ENCODE results near the gene AGTRAP. TPM values are rescaled to one million over a fixed set of nuclear protein-coding genes. Genes with fewer than 3 reads are reported as not detected.

AGTRAP gene
- total RNA-seq, 1 donor from 2014 or later: 38.5 TPM

GRCh38 chr1:11706292-11706691 is 29.6 kb upstream of the AGTRAP start:
- no peak for DNase-seq (ENCODE audit: low read depth in 2 of 2)

GRCh38 chr1:11707621-11708276 is 28.2 kb upstream of the AGTRAP start:
- peak in 1 of 2 donors; percentile 30 for DNase-seq (ENCODE audit: low read depth in 2 of 2)

- no peak for DNase-seq (ENCODE audit: low read depth in 2 of 2)
Observed at GRCh38 chr1:11708554-11709350, 27.2 kb upstream of the AGTRAP start.

- DNase-seq (ENCODE audit: low read depth in 2 of 2): no peak
Observed at GRCh38 chr1:11711490-11711889, 24.4 kb upstream of the AGTRAP start.

GRCh38 chr1:11712285-11712684 is 23.7 kb upstream of the AGTRAP start:
- DNase-seq (ENCODE audit: low read depth in 2 of 2): no peak

GRCh38 chr1:11713095-11713494 is 22.8 kb upstream of the AGTRAP start:
- DNase-seq (ENCODE audit: low read depth in 2 of 2): no peak

- DNase-seq (ENCODE audit: low read depth in 2 of 2): no peak
Observed at GRCh38 chr1:11714831-11715575, 20.9 kb upstream of the AGTRAP start.

GRCh38 chr1:11719313-11720032 is 16.5 kb upstream of the AGTRAP start:
- DNase-seq (ENCODE audit: low read depth in 2 of 2): peak; percentile 70 to 83

- DNase-seq (ENCODE audit: low read depth in 2 of 2): no peak
Observed at GRCh38 chr1:11720033-11720376, 15.9 kb upstream of the AGTRAP start.

- DNase-seq (ENCODE audit: low read depth in 2 of 2): no peak
Observed at GRCh38 chr1:11720525-11720924, 15.4 kb upstream of the AGTRAP start.

GRCh38 chr1:11721311-11721710 is 14.6 kb upstream of the AGTRAP start:
- no peak for DNase-seq (ENCODE audit: low read depth in 2 of 2)

GRCh38 chr1:11722538-11722937 is 13.4 kb upstream of the AGTRAP start:
- no peak for DNase-seq (ENCODE audit: low read depth in 2 of 2)

GRCh38 chr1:11725616-11726015 is 10.3 kb upstream of the AGTRAP start:
- DNase-seq (ENCODE audit: low read depth in 2 of 2): no peak

GRCh38 chr1:11727119-11727518 is 8.8 kb upstream of the AGTRAP start:
- DNase-seq (ENCODE audit: low read depth in 2 of 2): no peak

- no peak for DNase-seq (ENCODE audit: low read depth in 2 of 2)
Observed at GRCh38 chr1:11728126-11728806, 7.7 kb upstream of the AGTRAP start.

GRCh38 chr1:11729155-11729497 is 6.8 kb upstream of the AGTRAP start:
- no peak for DNase-seq (ENCODE audit: low read depth in 2 of 2)

GRCh38 chr1:11729498-11730428 is 6.2 kb upstream of the AGTRAP start:
- DNase-seq (ENCODE audit: low read depth in 2 of 2): no peak

- peak; percentile 40 to 57 for DNase-seq (ENCODE audit: low read depth in 2 of 2)
Observed at GRCh38 chr1:11730429-11730891, 5.5 kb upstream of the AGTRAP start.

GRCh38 chr1:11731691-11732283 is 4.1 kb upstream of the AGTRAP start:
- peak; percentile 71 to 77 for DNase-seq (ENCODE audit: low read depth in 2 of 2)

- DNase-seq (ENCODE audit: low read depth in 2 of 2): no peak
Observed at GRCh38 chr1:11733306-11733705, 2.6 kb upstream of the AGTRAP start.
